ENCODE measurements around the gene RBM15B.

DNA sequence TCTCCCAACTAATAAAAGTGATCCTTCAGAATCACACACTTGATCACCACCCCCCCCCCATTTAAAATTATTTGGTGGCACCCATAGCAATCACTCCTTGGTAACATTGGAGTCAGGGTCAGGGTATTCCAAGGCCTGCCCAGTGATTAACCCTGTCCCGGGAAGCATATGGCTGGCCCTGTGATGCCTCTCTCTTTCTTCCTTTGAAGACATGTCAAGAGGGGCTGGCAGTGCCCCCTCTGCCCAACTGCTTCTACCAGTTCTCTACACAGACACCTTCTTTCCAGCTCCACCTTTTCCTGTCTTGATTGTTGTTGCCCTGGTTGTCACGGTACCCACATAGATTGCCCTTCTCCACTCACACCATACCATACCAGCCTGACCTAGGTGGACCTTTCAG lies 36.9 kb upstream of the RBM15B start:
- TF ChIP-seq, protein P1, sequence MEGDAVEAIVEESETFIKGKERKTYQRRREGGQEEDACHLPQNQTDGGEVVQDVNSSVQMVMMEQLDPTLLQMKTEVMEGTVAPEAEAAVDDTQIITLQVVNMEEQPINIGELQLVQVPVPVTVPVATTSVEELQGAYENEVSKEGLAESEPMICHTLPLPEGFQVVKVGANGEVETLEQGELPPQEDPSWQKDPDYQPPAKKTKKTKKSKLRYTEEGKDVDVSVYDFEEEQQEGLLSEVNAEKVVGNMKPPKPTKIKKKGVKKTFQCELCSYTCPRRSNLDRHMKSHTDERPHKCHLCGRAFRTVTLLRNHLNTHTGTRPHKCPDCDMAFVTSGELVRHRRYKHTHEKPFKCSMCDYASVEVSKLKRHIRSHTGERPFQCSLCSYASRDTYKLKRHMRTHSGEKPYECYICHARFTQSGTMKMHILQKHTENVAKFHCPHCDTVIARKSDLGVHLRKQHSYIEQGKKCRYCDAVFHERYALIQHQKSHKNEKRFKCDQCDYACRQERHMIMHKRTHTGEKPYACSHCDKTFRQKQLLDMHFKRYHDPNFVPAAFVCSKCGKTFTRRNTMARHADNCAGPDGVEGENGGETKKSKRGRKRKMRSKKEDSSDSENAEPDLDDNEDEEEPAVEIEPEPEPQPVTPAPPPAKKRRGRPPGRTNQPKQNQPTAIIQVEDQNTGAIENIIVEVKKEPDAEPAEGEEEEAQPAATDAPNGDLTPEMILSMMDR (IDR thresholded peaks at IDR 0.05): no peak
- TF ChIP-seq EZH2 (IDR thresholded peaks at IDR 0.05; ENCODE audit: borderline replicate concordance, insufficient read depth, low read depth, low read length, poor library complexity, severe bottlenecking): no peak
